Tibial artery (tissue), 4 donors: Measurements from ENCODE around the gene SBNO2.

Experiments used
- DNase-seq, 2 donors: peaks; one replicate each; pipeline ENCODE4 v3.0.0-alpha.2; 2019
- H3K27ac ChIP-seq, 2 donors: fragments of 200-600 bp; sonication (generic) in 1 of 2; 1 replicate in 1 of 2; 2 replicates in 1 of 2; pipeline ENCODE4 v1.5.1; 2018 to 2019; ENCODE audit warnings: mild to moderate bottlenecking in 1 of 2
- H3K27me3 ChIP-seq, 2 donors: fragments of 200-600 bp; sonication (generic) in 1 of 2; one replicate each; pipeline versions ENCODE4 v1.5.1 to v1.6.0; 2016 to 2019
- H3K36me3 ChIP-seq, 3 donors: fragments of 200-600 bp; sonication (generic) in 2 of 3; one replicate each; pipeline ENCODE4 v1.5.1; 2016 to 2019; ENCODE audit warnings: mild to moderate bottlenecking in 2 of 3
- H3K4me1 ChIP-seq, 4 donors: fragments of 200-600 bp; sonication (generic) in 2 of 4; 1 replicate in 3 of 4; 2 replicates in 1 of 4; pipeline ENCODE4 v1.5.1; 2016 to 2019
- H3K4me3 ChIP-seq, 2 donors: fragments of 200-600 bp; sonication (generic) in 1 of 2; 1 replicate in 1 of 2; 2 replicates in 1 of 2; pipeline ENCODE4 v1.5.1; 2018 to 2019; ENCODE audit warnings: mild to moderate bottlenecking in 2 of 2
- H3K9me3 ChIP-seq, 3 donors: fragments of 200-600 bp; sonication (generic) in 1 of 3; one replicate each; pipeline ENCODE4 v1.5.1; 2016 to 2019
- intact Hi-C: fragments of 100-400 bp; cut with DNase I; formaldehyde crosslinking; loops from one replicate; pipeline ENCODE4 v1.15.0; 2023; ENCODE audit warnings: low total_unique reads
- TF ChIP-seq, protein P1 (sequence below), 2 experiments: fragments of 200-600 bp in 1 of 2; fragments of 450-650 bp in 1 of 2; IDR thresholded peaks; one replicate each; pipeline ENCODE4 v1.5.1; 2017 to 2019; ENCODE audit warnings: antibody characterized with exemption in 2 of 2, mild to moderate bottlenecking in 1 of 2, moderate library complexity in 1 of 2

SBNO2 gene

DNA sequence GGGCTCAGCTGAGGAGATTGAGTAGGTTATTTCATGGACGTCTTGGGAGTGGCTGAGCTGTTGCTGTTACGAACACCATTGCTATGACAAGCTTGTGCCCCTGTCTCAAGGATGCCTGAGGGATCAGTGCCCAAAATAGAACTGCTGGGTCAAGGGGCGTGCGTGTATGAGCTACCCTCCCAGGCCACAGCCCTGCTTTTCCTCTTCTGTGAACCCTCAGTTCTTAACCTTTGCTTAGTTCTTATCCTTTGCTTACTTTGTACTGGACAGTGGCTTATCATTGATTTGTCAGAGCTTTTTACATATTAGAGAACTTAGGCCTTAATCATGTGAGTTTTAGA, 98.1 kb downstream of the SBNO2 start:
- no peak overlapping the region for H3K27ac ChIP-seq
- intact Hi-C loops, result no loop called here
- no peaks in the 10 kb centered on the region for H3K36me3 ChIP-seq
- no peaks in the 10 kb centered on the region for H3K9me3 ChIP-seq
- DNase-seq, result no peak
- peaks cover 0 to 22% of the 10 kb centered on the region in 2 donors for H3K27me3 ChIP-seq
- H3K4me3 ChIP-seq, result no peak overlapping the region
- H3K4me1 ChIP-seq, result peaks cover 0 to 11% (median 8%) of the 10 kb centered on the region in 4 donors
- TF ChIP-seq, protein P1, sequence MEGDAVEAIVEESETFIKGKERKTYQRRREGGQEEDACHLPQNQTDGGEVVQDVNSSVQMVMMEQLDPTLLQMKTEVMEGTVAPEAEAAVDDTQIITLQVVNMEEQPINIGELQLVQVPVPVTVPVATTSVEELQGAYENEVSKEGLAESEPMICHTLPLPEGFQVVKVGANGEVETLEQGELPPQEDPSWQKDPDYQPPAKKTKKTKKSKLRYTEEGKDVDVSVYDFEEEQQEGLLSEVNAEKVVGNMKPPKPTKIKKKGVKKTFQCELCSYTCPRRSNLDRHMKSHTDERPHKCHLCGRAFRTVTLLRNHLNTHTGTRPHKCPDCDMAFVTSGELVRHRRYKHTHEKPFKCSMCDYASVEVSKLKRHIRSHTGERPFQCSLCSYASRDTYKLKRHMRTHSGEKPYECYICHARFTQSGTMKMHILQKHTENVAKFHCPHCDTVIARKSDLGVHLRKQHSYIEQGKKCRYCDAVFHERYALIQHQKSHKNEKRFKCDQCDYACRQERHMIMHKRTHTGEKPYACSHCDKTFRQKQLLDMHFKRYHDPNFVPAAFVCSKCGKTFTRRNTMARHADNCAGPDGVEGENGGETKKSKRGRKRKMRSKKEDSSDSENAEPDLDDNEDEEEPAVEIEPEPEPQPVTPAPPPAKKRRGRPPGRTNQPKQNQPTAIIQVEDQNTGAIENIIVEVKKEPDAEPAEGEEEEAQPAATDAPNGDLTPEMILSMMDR (IDR thresholded peaks at IDR 0.05), result no peak

DNA sequence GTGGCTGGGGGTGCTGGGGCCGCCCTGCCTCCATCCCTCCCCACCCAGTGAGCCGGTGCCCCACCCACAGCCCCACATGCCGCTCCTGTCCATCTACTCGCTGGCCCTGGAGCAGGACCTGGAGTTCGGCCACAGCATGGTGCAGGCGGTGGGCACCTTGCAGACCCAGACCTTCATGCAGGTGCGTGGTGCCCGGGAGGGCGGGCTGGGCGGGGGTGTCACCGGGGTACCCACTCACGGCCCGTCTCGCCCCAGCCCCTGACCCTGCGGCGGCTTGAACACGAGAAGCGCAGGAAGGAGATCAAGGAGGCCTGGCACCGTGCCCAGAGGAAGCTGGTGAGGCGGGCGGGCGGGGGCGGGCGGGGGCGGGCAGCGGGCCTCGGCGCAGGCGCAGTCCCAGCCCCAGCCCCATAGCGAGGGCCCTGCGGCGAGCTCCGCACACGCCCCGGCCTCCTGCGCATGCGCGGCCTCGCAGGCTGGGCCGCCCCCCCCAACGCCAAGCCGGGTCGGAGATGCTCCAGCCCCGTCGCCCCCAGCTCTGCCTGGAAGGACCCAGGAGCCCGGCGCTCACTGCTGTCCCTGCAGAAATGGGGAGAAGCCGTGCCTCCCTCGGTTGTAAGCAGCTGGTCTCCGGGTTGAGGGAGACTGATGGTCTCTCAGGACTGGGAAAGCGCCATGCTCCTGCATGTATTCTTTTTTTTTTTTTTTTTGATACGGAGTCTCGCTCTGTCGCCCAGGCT, 99.4 kb downstream of the SBNO2 start:
- TF ChIP-seq, protein P1 (IDR thresholded peaks at IDR 0.05), result no peak
- Histone ChIP-seq H3K4me3 (no peak overlapping the region), H3K27ac (no peak overlapping the region), H3K27me3 (peaks cover 0 to 35% of the 10 kb centered on the region in 2 donors), H3K9me3 (no peaks in the 10 kb centered on the region), H3K4me1 (peaks cover 0 to 16% (median 11%) of the 10 kb centered on the region in 4 donors), H3K36me3 (no peaks in the 10 kb centered on the region)
- DNase-seq, result peak; percentile 78 to 84
- intact Hi-C loops, result no loop called here

DNA sequence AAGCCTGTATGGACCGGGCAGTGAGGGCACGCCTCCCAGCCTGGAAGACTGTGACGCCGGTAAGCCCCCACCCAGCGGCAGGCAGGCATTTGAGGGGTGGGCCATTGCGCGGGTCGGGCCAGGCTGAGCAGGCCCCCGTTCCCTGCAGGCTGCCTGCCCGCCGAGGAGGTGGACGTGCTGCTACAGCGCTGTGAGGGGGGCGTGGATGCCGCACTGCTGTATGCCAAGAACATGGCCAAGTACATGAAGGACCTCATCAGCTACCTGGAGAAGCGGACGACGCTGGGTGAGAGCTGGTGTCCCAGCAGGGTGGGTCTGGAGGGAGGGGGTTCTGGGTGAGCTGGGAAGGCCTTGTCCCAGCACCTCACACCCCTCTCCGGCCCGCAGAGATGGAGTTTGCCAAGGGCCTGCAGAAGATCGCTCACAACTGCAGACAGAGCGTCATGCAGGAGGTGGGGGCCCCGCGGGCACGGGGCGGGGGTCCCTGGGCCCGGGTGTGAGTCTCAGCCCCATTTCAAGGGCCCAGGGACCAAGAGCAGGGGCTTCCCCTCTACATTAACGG, 100.0 kb downstream of the SBNO2 start:
- Histone ChIP-seq H3K9me3 (no peaks in the 10 kb centered on the region), H3K27ac (no peak overlapping the region), H3K36me3 (no peaks in the 10 kb centered on the region), H3K4me3 (no peak overlapping the region), H3K27me3 (peaks cover 0 to 41% of the 10 kb centered on the region in 2 donors), H3K4me1 (peaks cover 0 to 21% (median 13%) of the 10 kb centered on the region in 4 donors)
- DNase-seq, result no peak
- intact Hi-C loops, result no loop called here
- TF ChIP-seq, protein P1 (IDR thresholded peaks at IDR 0.05), result no peak

DNA sequence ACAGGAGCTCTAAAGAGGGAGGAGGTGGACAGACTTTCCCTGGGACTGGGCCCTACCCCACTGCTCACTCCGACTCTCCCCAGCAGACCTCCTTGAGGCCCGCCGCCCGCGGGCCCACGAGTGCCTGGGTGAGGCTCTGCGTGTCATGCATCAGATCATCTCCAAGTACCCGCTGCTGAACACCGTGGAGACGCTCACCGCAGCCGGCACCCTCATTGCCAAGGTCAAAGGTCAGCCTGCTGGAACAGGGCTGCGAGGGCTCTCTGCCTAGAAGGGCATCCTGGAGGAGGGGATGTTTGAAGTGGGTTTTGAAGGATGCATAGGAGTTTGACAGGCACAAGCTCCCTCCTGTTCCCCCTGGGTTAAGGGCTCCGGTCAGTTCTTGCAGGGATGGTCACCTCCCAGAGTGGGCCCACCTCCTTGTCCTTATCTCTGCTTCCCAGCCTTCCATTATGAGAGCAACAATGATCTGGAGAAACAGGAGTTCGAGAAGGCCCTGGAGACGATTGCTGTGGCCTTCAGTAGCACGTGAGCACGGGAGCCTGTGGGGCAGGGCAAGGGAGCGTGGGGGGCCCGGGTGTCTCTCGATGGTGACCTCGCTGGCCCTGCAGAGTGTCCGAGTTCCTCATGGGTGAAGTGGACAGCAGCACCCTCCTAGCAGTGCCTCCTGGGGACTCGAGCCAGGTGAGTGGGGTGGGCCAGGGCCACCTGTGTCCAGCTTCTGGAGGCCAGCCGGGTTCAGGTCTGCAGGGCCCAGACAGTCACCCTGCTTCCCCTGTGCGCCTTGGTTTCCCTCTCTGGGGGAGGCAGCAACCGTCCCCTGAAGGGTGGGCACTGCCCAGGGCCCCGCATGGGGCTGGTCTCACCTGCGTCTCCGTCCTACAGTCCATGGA, 100.8 kb downstream of the SBNO2 start:
- peaks cover 3 to 24% (median 16%) of the 10 kb centered on the region in 4 donors for H3K4me1 ChIP-seq
- intact Hi-C loops, result no loop called here
- H3K4me3 ChIP-seq, result no peak overlapping the region
- TF ChIP-seq, protein P1 (IDR thresholded peaks at IDR 0.05), result no peak
- no peaks in the 10 kb centered on the region for H3K36me3 ChIP-seq
- DNase-seq, result no peak
- H3K27me3 ChIP-seq, result peaks cover 0 to 49% of the 10 kb centered on the region in 2 donors
- no peak overlapping the region for H3K27ac ChIP-seq
- no peaks in the 10 kb centered on the region for H3K9me3 ChIP-seq

DNA sequence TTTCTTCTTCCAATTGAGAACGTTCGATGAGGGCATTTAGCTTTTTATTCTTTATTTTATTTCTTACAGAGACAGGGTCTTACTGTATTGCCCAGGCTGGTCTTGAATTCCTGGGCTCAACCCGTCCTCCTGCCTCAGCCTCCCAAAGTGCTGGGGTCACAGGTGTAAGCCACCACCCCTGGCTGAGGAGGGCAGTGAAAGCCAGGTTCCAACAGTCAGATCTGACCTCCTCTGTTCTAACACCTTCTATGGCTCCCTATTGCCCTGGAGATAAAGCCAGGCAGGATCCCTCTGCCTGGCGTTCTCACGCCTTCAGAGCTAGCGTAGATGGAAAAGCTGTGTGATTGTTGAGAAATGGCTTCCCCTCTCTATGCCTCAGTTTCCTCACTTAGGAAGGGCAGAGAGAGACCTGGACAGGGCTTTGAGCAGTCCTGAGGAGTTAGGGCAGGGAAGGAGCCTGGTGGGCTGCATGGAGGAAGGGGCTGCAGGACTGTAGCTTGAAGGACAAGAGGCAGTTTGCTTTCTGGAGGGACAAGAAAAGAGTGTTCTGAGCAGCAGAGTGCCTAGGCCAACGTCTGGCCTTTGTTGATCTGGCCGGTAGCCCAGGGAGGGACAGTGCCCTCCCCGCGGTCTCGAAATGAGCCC, 101.6 kb downstream of the SBNO2 start:
- Histone ChIP-seq H3K4me1 (peaks cover 3 to 25% (median 18%) of the 10 kb centered on the region in 4 donors), H3K27ac (no peak overlapping the region), H3K9me3 (no peaks in the 10 kb centered on the region), H3K36me3 (no peaks in the 10 kb centered on the region), H3K4me3 (no peak overlapping the region), H3K27me3 (peaks cover 0 to 57% of the 10 kb centered on the region in 2 donors)
- TF ChIP-seq, protein P1 (IDR thresholded peaks at IDR 0.05), result no peak
- intact Hi-C loops, result no loop called here
- DNase-seq, result no peak
